GM21825 (cell line): ENCODE measurements around the gene SERPINI1.

ENCODE experiments used
- ATAC-seq: cut with Tn5 transposase; IDR thresholded peaks from one replicate; pipeline ENCODE4 v1.9.1; 2021; ENCODE audit warnings: mild to moderate bottlenecking, moderate library complexity; ENCODE audit not compliant: unreplicated experiment

SERPINI1 gene

GRCh38 chr3:167735233-167736138 lies at the start of gene SERPINI1:
TSS of gene SERPINI1 (plus strand) at chr3:167735721. CDS start at chr3:167789129, 53,408 bp downstream.
- ATAC-seq = peak; percentile 62

- ATAC-seq = peak; percentile 100
Measured at GRCh38 chr3:167691366-167691765, 44.2 kb upstream of the SERPINI1 start.

GRCh38 chr3:167694121-167694520 lies 41.4 kb upstream of the SERPINI1 start:
- no peak for ATAC-seq

GRCh38 chr3:167700046-167700445 lies 35.5 kb upstream of the SERPINI1 start:
- no peak for ATAC-seq

- no peak for ATAC-seq
Measured at GRCh38 chr3:167700926-167701325, 34.6 kb upstream of the SERPINI1 start.

- ATAC-seq = no peak
Measured at GRCh38 chr3:167705840-167706239, 29.7 kb upstream of the SERPINI1 start.

- no peak for ATAC-seq
Measured at GRCh38 chr3:167709690-167710089, 25.8 kb upstream of the SERPINI1 start.

GRCh38 chr3:167710552-167710951 lies 25.0 kb upstream of the SERPINI1 start:
- ATAC-seq = no peak

- no peak for ATAC-seq
Measured at GRCh38 chr3:167711439-167711838, 24.1 kb upstream of the SERPINI1 start.

- ATAC-seq = no peak
Measured at GRCh38 chr3:167712445-167712844, 23.1 kb upstream of the SERPINI1 start.

- ATAC-seq = no peak
Measured at GRCh38 chr3:167714871-167715270, 20.6 kb upstream of the SERPINI1 start.

GRCh38 chr3:167716920-167717319 lies 18.6 kb upstream of the SERPINI1 start:
- no peak for ATAC-seq

- ATAC-seq = no peak
Measured at GRCh38 chr3:167718582-167718981, 16.9 kb upstream of the SERPINI1 start.

- ATAC-seq = no peak
Measured at GRCh38 chr3:167723025-167723512, 12.5 kb upstream of the SERPINI1 start.

- ATAC-seq = no peak
Measured at GRCh38 chr3:167723872-167724271, 11.6 kb upstream of the SERPINI1 start.

- ATAC-seq = no peak
Measured at GRCh38 chr3:167728176-167728575, 7.3 kb upstream of the SERPINI1 start.

GRCh38 chr3:167728632-167729323 lies 6.7 kb upstream of the SERPINI1 start:
- no peak for ATAC-seq

GRCh38 chr3:167729591-167729990 lies 5.9 kb upstream of the SERPINI1 start:
- no peak for ATAC-seq

- ATAC-seq = no peak
Measured at GRCh38 chr3:167731393-167731792, 4.1 kb upstream of the SERPINI1 start.

GRCh38 chr3:167732313-167733065 lies 3.0 kb upstream of the SERPINI1 start:
- ATAC-seq = no peak

GRCh38 chr3:167733961-167734497 lies 1.5 kb upstream of the SERPINI1 start:
- no peak for ATAC-seq
